Pons (tissue), 1 donor: ENCODE data around the gene HMGB1.

Source experiments
- DNase-seq: peaks from one replicate; pipeline ENCODE4 v3.0.0-alpha.2; 2016; ENCODE audit warnings: low spot score

HMGB1 gene

GRCh38 chr13:30429721-30430694 is 35.7 kb downstream of the HMGB1 start:
- DNase-seq = no peak

GRCh38 chr13:30429235-30429634 is 36.5 kb downstream of the HMGB1 start:
- DNase-seq = no peak

GRCh38 chr13:30423891-30424290 is 41.8 kb downstream of the HMGB1 start:
- DNase-seq = no peak

- peak; percentile 51 for DNase-seq
Measured at GRCh38 chr13:30422054-30422839, 43.5 kb downstream of the HMGB1 start, which contains the start of gene UBE2L5. TSS of gene UBE2L5 (plus strand) at chr13:30422493. CDS start at chr13:30427991, 5,498 bp downstream.

GRCh38 chr13:30421093-30422053 is 44.4 kb downstream of the HMGB1 start:
- DNase-seq = peak; percentile 56

- no peak for DNase-seq
Measured at GRCh38 chr13:30418717-30419459, 46.8 kb downstream of the HMGB1 start.

GRCh38 chr13:30418075-30418716 is 47.5 kb downstream of the HMGB1 start:
- no peak for DNase-seq

- DNase-seq = no peak
Measured at GRCh38 chr13:30416471-30416870, 49.3 kb downstream of the HMGB1 start.

- no peak for DNase-seq
Measured at GRCh38 chr13:30415430-30416030, 50.2 kb downstream of the HMGB1 start.

GRCh38 chr13:30413842-30414241 is 51.9 kb downstream of the HMGB1 start:
- no peak for DNase-seq

- no peak for DNase-seq
Measured at GRCh38 chr13:30412346-30412745, 53.4 kb downstream of the HMGB1 start.

GRCh38 chr13:30410705-30411125 is 55.0 kb downstream of the HMGB1 start:
- DNase-seq = no peak

- DNase-seq = no peak
Measured at GRCh38 chr13:30409886-30410704, 55.6 kb downstream of the HMGB1 start.

- DNase-seq = peak; percentile 86
Measured at GRCh38 chr13:30408319-30409101, 57.2 kb downstream of the HMGB1 start.

GRCh38 chr13:30406779-30407416 is 58.8 kb downstream of the HMGB1 start:
- no peak for DNase-seq
